K562 (cell line): ENCODE measurements around the gene HSF2. TPM values are rescaled to one million over a fixed set of nuclear protein-coding genes. Genes with fewer than 3 reads are reported as not detected.

ENCODE experiments used
- ESRRA ChIP-seq: fragments of 450-650 bp; IDR thresholded peaks from 2 replicates; pipeline ENCODE4 v1.6.1; 2014; ENCODE audit warnings: low read depth, mild to moderate bottlenecking, moderate library complexity, borderline replicate concordance
- KLF16 ChIP-seq: IDR thresholded peaks from 2 replicates; pipeline ENCODE4 v1.6.1; 2016; ENCODE audit warnings: antibody characterized with exemption
- L3MBTL2 ChIP-seq: fragments of 450-650 bp; IDR thresholded peaks from 2 replicates; pipeline ENCODE4 v1.6.1; 2016; ENCODE audit warnings: mild to moderate bottlenecking, moderate library complexity
- MAZ ChIP-seq, 2 experiments: fragments of 450-650 bp in 1 of 2; sonication (generic) in 1 of 2; formaldehyde crosslinking; IDR thresholded peaks in 1 of 2; conservative IDR thresholded peaks in 1 of 2; 2 replicates each; pipeline versions ENCODE4 v1.4.0 to v1.5.0; 2020; ENCODE audit warnings: mild to moderate bottlenecking in 1 of 2, missing genetic modification reagents in 1 of 2
- NEUROD1 ChIP-seq: fragments of 150-350 bp; IDR thresholded peaks from 2 replicates; pipeline ENCODE4 v1.6.1; 2014; ENCODE audit warnings: borderline replicate concordance, low read length, low read depth; ENCODE audit not compliant: partially characterized antibody
- PCBP2 ChIP-seq: fragments of 200-400 bp; formaldehyde crosslinking; IDR thresholded peaks from 2 replicates; pipeline ENCODE4 v1.6.1; 2018; ENCODE audit warnings: low read length, low read depth, mild to moderate bottlenecking, moderate library complexity; ENCODE audit not compliant: poor library complexity, severe bottlenecking
- POLR2AphosphoS2 ChIP-seq: IDR thresholded peaks from 2 replicates; pipeline ENCODE4 v1.6.1; 2012; ENCODE audit warnings: low read length, improper control_type of control experiment
- RCOR1 ChIP-seq, 2 experiments: IDR thresholded peaks; 2 replicates each; pipeline ENCODE4 v1.6.1; 2012; ENCODE audit warnings: low read depth in 2 of 2, low read length in 2 of 2, borderline replicate concordance in 1 of 2, improper control_type of control experiment in 1 of 2
- TAF9B ChIP-seq: fragments of 450-650 bp; IDR thresholded peaks from 2 replicates; pipeline ENCODE4 v1.6.1; 2018; ENCODE audit warnings: mild to moderate bottlenecking; ENCODE audit not compliant: partially characterized antibody
- polyA plus RNA-seq, 8 experiments: library from polyadenylated mRNA; depleted of rRNA in 4 of 8; stranded (reverse) in 5 of 8; unstranded in 3 of 8; fragments of >200 nt; fragmentation: Nextera tagmentation in 2 of 8; fragmentation: Illumina TruSeq in 1 of 8; extraction: Ambion mirVana in 2 of 8; extraction: Trizol in 1 of 8; gene quantifications; 2 replicates each; pipeline versions ENCODE4 v1.2.1 to v1.2.3, GENCODE V29; 2011 to 2014; ENCODE audit warnings: inconsistent platforms in 1 of 8, missing spikeins in 1 of 8
- total RNA-seq, 7 experiments: library from RNA; depleted of rRNA in 6 of 7; stranded (reverse); fragments of >200 nt in 6 of 7; fragmentation: Illumina TruSeq in 2 of 7; extraction: Trizol in 2 of 7; gene quantifications; 2 replicates each; pipeline versions ENCODE4 v1.2.1 to v1.2.3, GENCODE V29; 2011 to 2021; ENCODE audit warnings: low replicate concordance in 1 of 7
- TF ChIP-seq, protein P1 (sequence below), 2 experiments: fragments of 450-650 bp; formaldehyde crosslinking in 1 of 2; IDR thresholded peaks; 2 replicates each; pipeline versions ENCODE4 v1.4.0 to v1.6.1; 2014 to 2020; ENCODE audit warnings: mild to moderate bottlenecking in 2 of 2, borderline replicate concordance in 1 of 2, low read depth in 1 of 2
- TF ChIP-seq, protein P2 (sequence below): sonication (generic); formaldehyde crosslinking; IDR thresholded peaks from 2 replicates; pipeline ENCODE4 v1.8.0; 2023; ENCODE audit warnings: mild to moderate bottlenecking, missing genetic modification reagents
- TF ChIP-seq, protein P3 (sequence below): fragments of 250-450 bp; sonication (Bioruptor Pico); IDR thresholded peaks from 2 replicates; pipeline ENCODE4 v1.4.0; 2020; ENCODE audit warnings: mild to moderate bottlenecking

The HSF2 gene
- total and polyA plus RNA-seq, 9 of the 15 experiments (the other 6 are each of a cell fraction or from before 2014, with no cell fraction given) = 19.1 to 73.1 (median 29.2) TPM

DNA sequence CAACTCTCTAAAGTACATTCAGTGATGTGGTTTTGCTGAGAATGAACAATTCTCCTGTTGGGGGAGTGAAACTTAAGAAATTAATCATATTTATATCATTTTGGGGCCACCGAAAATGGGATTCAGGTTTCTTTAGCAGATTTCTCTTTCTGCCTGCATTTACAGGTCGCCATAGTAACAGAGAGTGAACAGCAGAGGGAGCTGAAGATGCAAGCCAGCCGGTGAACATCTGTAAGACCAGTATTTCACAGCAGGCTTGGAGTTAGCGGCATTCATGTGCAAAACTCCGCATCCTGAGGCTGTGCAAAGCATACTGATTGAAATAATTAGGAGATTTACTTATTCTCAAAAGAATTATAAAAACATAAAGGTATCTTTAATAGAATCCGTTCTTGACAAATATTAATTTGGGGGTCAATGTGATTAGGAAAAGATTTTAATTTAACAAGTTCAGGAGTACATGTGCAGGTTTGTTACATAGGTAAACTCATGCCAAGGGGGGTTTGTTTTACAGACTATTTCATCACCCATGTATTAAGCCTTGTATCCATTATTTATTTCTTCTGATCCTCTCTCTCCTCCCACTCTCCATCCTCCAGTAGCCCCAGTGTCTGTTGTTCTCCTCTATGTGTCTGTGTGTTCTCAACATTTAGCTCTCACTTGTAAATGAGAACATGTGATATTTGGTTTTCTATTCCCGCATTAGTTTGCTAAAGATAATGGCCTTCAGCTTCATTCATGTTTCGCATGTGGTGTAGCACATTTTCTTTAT is 17.8 kb upstream of the HSF2 start (continued):
- TF ChIP-seq, protein P1, sequence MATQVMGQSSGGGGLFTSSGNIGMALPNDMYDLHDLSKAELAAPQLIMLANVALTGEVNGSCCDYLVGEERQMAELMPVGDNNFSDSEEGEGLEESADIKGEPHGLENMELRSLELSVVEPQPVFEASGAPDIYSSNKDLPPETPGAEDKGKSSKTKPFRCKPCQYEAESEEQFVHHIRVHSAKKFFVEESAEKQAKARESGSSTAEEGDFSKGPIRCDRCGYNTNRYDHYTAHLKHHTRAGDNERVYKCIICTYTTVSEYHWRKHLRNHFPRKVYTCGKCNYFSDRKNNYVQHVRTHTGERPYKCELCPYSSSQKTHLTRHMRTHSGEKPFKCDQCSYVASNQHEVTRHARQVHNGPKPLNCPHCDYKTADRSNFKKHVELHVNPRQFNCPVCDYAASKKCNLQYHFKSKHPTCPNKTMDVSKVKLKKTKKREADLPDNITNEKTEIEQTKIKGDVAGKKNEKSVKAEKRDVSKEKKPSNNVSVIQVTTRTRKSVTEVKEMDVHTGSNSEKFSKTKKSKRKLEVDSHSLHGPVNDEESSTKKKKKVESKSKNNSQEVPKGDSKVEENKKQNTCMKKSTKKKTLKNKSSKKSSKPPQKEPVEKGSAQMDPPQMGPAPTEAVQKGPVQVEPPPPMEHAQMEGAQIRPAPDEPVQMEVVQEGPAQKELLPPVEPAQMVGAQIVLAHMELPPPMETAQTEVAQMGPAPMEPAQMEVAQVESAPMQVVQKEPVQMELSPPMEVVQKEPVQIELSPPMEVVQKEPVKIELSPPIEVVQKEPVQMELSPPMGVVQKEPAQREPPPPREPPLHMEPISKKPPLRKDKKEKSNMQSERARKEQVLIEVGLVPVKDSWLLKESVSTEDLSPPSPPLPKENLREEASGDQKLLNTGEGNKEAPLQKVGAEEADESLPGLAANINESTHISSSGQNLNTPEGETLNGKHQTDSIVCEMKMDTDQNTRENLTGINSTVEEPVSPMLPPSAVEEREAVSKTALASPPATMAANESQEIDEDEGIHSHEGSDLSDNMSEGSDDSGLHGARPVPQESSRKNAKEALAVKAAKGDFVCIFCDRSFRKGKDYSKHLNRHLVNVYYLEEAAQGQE (IDR thresholded peaks at IDR 0.05; ENCODE audit: borderline replicate concordance) = peak; percentile 66; the same call in 1 of the 2 replicates
- TF ChIP-seq, protein P1 (CRISPR knock-in tag; IDR thresholded peaks at IDR 0.05; ENCODE audit: low read depth) = no peak
- TF ChIP-seq KLF16 (0 out of 2 replicates have a peak, but pooled peaks have one; percentile 30), TAF9B (no peak), ESRRA (no peak), NEUROD1 (no peak), RCOR1 (IDR thresholded peaks at IDR 0.05; ENCODE audit: borderline replicate concordance in 1 of 2, low read depth in 2 of 2, low read length in 2 of 2) (peak in 1 of 2 experiments; percentile 20; a peak in 1 of 4 replicates), MAZ (CRISPR knock-in tag; conservative IDR thresholded peaks at IDR 0.05 in 1 of 2, IDR thresholded peaks at IDR 0.05 in 1 of 2) (peak in 1 of 2 experiments; percentile 31; a peak in 1 of 4 replicates), POLR2AphosphoS2 (no peak), L3MBTL2 (0 out of 2 replicates have a peak, but pooled peaks have one; percentile 22), PCBP2 (no peak)
- TF ChIP-seq, protein P2, sequence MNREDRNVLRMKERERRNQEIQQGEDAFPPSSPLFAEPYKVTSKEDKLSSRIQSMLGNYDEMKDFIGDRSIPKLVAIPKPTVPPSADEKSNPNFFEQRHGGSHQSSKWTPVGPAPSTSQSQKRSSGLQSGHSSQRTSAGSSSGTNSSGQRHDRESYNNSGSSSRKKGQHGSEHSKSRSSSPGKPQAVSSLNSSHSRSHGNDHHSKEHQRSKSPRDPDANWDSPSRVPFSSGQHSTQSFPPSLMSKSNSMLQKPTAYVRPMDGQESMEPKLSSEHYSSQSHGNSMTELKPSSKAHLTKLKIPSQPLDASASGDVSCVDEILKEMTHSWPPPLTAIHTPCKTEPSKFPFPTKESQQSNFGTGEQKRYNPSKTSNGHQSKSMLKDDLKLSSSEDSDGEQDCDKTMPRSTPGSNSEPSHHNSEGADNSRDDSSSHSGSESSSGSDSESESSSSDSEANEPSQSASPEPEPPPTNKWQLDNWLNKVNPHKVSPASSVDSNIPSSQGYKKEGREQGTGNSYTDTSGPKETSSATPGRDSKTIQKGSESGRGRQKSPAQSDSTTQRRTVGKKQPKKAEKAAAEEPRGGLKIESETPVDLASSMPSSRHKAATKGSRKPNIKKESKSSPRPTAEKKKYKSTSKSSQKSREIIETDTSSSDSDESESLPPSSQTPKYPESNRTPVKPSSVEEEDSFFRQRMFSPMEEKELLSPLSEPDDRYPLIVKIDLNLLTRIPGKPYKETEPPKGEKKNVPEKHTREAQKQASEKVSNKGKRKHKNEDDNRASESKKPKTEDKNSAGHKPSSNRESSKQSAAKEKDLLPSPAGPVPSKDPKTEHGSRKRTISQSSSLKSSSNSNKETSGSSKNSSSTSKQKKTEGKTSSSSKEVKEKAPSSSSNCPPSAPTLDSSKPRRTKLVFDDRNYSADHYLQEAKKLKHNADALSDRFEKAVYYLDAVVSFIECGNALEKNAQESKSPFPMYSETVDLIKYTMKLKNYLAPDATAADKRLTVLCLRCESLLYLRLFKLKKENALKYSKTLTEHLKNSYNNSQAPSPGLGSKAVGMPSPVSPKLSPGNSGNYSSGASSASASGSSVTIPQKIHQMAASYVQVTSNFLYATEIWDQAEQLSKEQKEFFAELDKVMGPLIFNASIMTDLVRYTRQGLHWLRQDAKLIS (CRISPR knock-in tag) = no peak
- TF ChIP-seq, protein P3, sequence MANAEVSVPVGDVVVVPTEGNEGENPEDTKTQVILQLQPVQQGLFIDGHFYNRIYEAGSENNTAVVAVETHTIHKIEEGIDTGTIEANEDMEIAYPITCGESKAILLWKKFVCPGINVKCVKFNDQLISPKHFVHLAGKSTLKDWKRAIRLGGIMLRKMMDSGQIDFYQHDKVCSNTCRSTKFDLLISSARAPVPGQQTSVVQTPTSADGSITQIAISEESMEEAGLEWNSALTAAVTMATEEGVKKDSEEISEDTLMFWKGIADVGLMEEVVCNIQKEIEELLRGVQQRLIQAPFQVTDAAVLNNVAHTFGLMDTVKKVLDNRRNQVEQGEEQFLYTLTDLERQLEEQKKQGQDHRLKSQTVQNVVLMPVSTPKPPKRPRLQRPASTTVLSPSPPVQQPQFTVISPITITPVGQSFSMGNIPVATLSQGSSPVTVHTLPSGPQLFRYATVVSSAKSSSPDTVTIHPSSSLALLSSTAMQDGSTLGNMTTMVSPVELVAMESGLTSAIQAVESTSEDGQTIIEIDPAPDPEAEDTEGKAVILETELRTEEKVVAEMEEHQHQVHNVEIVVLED (CRISPR knock-in tag) = no peak
